ENCODE measurements around the gene ALDH3A2.
"Not testable (repeated sequence)": the region's sequence is repeated elsewhere in the genome, so short reads cannot be mapped to it uniquely, and the experiment has no call there.

ALDH3A2 gene

DNA sequence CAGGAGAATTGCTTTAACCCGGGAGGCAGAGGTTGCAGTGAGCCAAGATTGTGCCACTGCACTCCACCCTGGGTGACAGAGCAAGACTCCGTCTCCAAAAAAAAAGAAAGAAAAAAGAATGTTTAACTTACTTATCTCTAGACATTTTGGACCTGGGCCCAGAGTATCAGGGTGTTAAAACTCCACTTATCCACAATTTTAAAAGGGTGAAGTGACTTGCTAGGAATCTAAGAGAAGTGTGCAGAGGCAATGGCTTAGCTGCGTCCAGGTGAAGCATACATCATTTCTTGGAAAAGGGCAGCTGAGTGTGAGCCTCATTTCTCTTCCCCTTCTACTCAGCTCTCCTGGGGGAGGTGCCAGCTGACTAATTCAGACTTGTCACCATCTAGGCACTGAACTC lies 25.1 kb downstream of the ALDH3A2 start:
- no peak for DNase-seq (ENCODE audit: low read depth)
- TF ChIP-seq, protein P1, sequence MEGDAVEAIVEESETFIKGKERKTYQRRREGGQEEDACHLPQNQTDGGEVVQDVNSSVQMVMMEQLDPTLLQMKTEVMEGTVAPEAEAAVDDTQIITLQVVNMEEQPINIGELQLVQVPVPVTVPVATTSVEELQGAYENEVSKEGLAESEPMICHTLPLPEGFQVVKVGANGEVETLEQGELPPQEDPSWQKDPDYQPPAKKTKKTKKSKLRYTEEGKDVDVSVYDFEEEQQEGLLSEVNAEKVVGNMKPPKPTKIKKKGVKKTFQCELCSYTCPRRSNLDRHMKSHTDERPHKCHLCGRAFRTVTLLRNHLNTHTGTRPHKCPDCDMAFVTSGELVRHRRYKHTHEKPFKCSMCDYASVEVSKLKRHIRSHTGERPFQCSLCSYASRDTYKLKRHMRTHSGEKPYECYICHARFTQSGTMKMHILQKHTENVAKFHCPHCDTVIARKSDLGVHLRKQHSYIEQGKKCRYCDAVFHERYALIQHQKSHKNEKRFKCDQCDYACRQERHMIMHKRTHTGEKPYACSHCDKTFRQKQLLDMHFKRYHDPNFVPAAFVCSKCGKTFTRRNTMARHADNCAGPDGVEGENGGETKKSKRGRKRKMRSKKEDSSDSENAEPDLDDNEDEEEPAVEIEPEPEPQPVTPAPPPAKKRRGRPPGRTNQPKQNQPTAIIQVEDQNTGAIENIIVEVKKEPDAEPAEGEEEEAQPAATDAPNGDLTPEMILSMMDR (IDR thresholded peaks at IDR 0.05; ENCODE audit: control insufficient read depth, insufficient read depth, low read depth, low read length, missing control alignments) = no peak
- no peak overlapping the region for H3K4me3 ChIP-seq (ENCODE audit: control insufficient read depth, low read depth, low read length)

DNA sequence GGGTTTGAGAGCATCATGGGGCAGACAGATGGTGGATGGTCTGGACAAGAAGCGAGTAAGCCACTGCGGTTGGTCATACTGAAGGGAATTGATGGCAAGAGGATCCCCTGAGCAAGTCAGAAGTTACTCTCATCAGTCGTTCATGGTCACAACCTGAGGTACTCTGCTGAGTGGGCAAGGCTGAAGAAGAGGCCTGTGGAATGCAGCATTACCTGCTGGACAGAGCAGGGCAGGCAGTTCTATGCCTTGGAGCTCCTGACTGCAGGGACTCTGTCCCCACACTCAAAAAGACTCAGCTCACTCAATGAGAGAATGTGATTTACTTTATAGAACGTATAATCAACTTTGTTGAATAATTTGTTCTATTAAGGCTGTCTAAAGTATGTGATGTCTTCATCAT lies 28.3 kb downstream of the ALDH3A2 start:
- no peak overlapping the region for H3K4me3 ChIP-seq (ENCODE audit: control insufficient read depth, low read depth, low read length)
- no peak for DNase-seq (ENCODE audit: low read depth)
- TF ChIP-seq, protein P1 (IDR thresholded peaks at IDR 0.05; ENCODE audit: control insufficient read depth, insufficient read depth, low read depth, low read length, missing control alignments) = no peak

DNA sequence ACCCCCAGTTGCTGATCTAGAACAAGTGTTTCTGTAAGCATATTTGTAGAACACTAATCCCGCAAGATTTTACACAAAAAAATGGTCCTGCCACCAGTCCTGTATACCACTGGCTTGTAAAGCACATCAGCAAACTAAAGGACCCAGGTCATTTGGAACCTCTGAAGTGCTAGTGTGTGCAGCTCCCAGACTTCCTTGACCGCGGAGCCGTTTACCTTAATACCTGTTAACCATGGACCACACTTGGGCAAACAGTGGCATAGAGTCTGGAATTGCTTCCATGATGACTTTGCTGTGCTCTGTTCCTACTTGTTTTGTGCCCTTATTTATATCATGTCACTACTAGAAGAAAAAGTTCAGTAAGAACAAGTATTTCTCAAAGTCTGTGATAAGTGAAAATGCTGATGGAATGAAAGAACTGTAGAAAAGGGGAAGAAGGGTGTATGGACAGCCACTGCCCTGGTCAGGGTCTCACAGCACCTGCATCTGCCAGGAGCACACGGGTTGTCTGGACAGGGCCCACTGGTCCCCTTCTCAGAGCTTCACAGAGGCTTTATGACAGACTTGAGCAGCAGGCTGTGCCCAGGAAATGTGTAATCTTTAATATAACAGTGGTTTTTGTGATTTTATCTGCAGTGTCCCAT lies 29.3 kb downstream of the ALDH3A2 start:
- no peak for DNase-seq (ENCODE audit: low read depth)
- TF ChIP-seq, protein P1 (IDR thresholded peaks at IDR 0.05; ENCODE audit: control insufficient read depth, insufficient read depth, low read depth, low read length, missing control alignments) = no peak
- no peak overlapping the region for H3K4me3 ChIP-seq (ENCODE audit: control insufficient read depth, low read depth, low read length)

DNA sequence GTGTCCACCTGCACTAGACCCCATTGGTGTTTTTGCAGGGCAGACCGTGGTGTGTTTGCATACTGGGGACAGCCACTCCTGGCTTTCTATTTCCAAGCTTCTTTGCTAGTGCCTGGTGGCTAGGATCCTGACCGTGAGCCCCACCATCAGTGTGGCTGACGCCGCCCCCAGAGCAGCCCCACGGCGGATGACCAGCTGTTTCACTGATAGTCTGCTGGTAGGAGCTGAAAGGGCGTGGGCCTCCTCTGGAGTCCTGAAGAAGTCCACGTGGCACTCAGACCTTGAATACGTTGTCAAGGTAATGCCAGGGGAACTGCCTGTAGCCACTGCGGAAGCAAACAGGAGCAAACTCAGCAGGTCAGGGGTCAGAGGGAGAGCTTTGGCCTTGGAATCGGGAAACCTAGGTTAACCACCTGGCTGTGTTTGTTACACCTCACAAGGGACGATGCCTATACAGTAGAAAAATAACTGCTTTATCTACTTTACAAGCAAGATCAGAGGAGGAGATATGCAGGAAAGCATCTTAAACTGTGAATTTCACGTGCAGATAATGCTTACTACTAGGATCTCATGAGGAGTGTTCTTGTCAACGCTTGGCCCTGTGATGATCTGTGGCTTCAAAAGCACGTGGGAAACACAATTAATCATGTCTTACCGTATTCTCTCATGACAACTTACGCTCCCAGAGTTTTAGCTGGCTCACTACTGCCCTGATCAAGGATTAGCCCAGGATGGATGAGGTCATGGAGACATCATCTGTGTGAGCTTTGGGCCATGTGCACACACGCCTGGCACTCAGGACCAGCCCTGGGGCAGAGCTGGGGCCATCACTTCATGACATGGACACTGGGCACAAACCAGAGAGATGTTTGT lies 30.3 kb downstream of the ALDH3A2 start:
- TF ChIP-seq, protein P1 (IDR thresholded peaks at IDR 0.05; ENCODE audit: control insufficient read depth, insufficient read depth, low read depth, low read length, missing control alignments) = no peak
- no peak overlapping the region for H3K4me3 ChIP-seq (ENCODE audit: control insufficient read depth, low read depth, low read length)
- DNase-seq (ENCODE audit: low read depth) = no peak

- no peak overlapping the region for H3K4me3 ChIP-seq (ENCODE audit: control insufficient read depth, low read depth, low read length)
- no peak for DNase-seq (ENCODE audit: low read depth)
- TF ChIP-seq, protein P1 (IDR thresholded peaks at IDR 0.05; ENCODE audit: control insufficient read depth, insufficient read depth, low read depth, low read length, missing control alignments) = no peak
Observed at GRCh38 chr17:19683117-19683516, 34.6 kb downstream of the ALDH3A2 start.

- not testable (repeated sequence) for DNase-seq (ENCODE audit: low read depth)
Observed at GRCh38 chr17:19684909-19685580, 36.5 kb downstream of the ALDH3A2 start.

More at GRCh38 chr17:19684909-19685580, 36.5 kb downstream of the ALDH3A2 start:
- H3K4me3 ChIP-seq (ENCODE audit: control insufficient read depth, low read depth, low read length) = not testable (repeated sequence)
